ENCODE data around the gene MTA2.

- TF ChIP-seq CTCF (IDR thresholded peaks at IDR 0.05; ENCODE audit: poor library complexity, severe bottlenecking): no peak
- TF ChIP-seq EP300 (conservative IDR thresholded peaks at IDR 0.05; ENCODE audit: poor library complexity, severe bottlenecking): no peak
- TF ChIP-seq REST (IDR thresholded peaks at IDR 0.05; ENCODE audit: borderline replicate concordance): no peak
- TF ChIP-seq TAF1 (IDR thresholded peaks at IDR 0.05; ENCODE audit: low read depth): no peak
- TF ChIP-seq EZH2 (IDR thresholded peaks at IDR 0.05; ENCODE audit: borderline replicate concordance, insufficient read depth, low read length, poor library complexity, severe bottlenecking): no peak
- no peak for TF ChIP-seq POLR2AphosphoS5 (IDR thresholded peaks at IDR 0.05)
- TF ChIP-seq MXI1 (conservative IDR thresholded peaks at IDR 0.05; ENCODE audit: poor library complexity, severe bottlenecking): no peak
- no peak for TF ChIP-seq RAD21 (conservative IDR thresholded peaks at IDR 0.05)
- no peak for TF ChIP-seq SMC3 (conservative IDR thresholded peaks at IDR 0.05; ENCODE audit: poor library complexity)
These were observed 20.9 kb upstream of the MTA2 start for GRCh38 chr11:62622476-62623089.
